ENCODE data around the gene ITCH. TPM values are rescaled to one million over a fixed set of nuclear protein-coding genes. Genes with fewer than 3 reads are reported as not detected.

Gene ITCH
- total and polyA plus RNA-seq, 9 of the 15 experiments (the other 6 are each of a cell fraction or from before 2014, with no cell fraction given) = 7.5 to 53.0 (median 22.9) TPM

DNA sequence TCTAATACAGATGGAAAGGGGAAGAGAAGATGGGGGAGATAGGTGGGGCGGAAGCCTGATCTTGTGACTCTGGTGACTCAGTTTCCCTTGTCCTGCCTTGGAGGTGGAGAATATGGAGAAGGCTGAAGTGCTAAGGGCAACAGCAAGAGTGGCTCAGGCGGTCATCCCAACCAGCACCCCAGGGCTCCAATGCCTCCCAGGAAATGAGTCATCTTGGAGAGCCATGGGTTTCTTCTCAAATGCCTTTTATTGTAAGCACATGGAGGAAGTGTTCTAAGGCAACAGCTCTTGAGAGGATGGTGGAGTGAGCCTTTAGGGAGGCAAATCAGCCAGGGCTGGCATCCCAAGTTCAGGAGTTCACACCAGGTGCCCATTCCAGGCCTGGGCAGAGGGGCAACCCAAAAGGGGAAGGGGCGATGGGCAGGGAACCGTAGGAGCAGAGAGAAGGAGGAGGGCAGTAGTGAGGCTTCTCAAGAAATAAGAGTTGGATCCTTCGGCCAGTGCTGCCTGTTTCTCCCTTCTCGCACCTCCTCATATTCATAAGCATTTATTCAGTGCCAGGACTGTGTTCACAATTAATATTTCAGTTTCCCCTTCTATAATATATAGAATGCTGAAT is 46.8 kb upstream of the ITCH start (continued):
- TF ChIP-seq, protein P1, sequence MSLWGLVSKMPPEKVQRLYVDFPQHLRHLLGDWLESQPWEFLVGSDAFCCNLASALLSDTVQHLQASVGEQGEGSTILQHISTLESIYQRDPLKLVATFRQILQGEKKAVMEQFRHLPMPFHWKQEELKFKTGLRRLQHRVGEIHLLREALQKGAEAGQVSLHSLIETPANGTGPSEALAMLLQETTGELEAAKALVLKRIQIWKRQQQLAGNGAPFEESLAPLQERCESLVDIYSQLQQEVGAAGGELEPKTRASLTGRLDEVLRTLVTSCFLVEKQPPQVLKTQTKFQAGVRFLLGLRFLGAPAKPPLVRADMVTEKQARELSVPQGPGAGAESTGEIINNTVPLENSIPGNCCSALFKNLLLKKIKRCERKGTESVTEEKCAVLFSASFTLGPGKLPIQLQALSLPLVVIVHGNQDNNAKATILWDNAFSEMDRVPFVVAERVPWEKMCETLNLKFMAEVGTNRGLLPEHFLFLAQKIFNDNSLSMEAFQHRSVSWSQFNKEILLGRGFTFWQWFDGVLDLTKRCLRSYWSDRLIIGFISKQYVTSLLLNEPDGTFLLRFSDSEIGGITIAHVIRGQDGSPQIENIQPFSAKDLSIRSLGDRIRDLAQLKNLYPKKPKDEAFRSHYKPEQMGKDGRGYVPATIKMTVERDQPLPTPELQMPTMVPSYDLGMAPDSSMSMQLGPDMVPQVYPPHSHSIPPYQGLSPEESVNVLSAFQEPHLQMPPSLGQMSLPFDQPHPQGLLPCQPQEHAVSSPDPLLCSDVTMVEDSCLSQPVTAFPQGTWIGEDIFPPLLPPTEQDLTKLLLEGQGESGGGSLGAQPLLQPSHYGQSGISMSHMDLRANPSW (CRISPR knock-in tag; IDR thresholded peaks at IDR 0.05) = no peak
- TF ChIP-seq JUN (IDR thresholded peaks at IDR 0.05; ENCODE audit: borderline replicate concordance, low read depth, low read length) = peak; percentile 60; the same call in 1 of the 2 replicates
- no peak for TF ChIP-seq JUN (CRISPR knock-in tag; IDR thresholded peaks at IDR 0.05; ENCODE audit: borderline replicate concordance)
- TF ChIP-seq YY1 (IDR thresholded peaks at IDR 0.05; ENCODE audit: borderline replicate concordance in 1 of 3, control insufficient read depth in 1 of 3, extremely low read depth in 1 of 3, insufficient read depth in 3 of 3, insufficient read length in 1 of 3, insufficient replicate concordance in 2 of 3, low read depth in 1 of 3, low read length in 2 of 3) = peak in 1 of 3 experiments; percentile 31
- no peak for TF ChIP-seq ZNF785 (CRISPR knock-in tag; IDR thresholded peaks at IDR 0.05)
- no peak for TF ChIP-seq ELF2 (CRISPR knock-in tag; IDR thresholded peaks at IDR 0.05)
- TF ChIP-seq NFYB (IDR thresholded peaks at IDR 0.05; ENCODE audit: extremely low read depth, insufficient read length) = no peak
- no peak for TF ChIP-seq NR4A1 (CRISPR knock-in tag; IDR thresholded peaks at IDR 0.05)
- no peak for TF ChIP-seq NR4A1 (tag; IDR thresholded peaks at IDR 0.05)
- no peak for TF ChIP-seq ZNF76 (CRISPR knock-in tag; IDR thresholded peaks at IDR 0.05; ENCODE audit: borderline replicate concordance)
- no peak for TF ChIP-seq NUFIP1 (IDR thresholded peaks at IDR 0.05; ENCODE audit: partially characterized antibody)
- TF ChIP-seq TAL1 (IDR thresholded peaks at IDR 0.05) = no peak
- TF ChIP-seq, protein P2, sequence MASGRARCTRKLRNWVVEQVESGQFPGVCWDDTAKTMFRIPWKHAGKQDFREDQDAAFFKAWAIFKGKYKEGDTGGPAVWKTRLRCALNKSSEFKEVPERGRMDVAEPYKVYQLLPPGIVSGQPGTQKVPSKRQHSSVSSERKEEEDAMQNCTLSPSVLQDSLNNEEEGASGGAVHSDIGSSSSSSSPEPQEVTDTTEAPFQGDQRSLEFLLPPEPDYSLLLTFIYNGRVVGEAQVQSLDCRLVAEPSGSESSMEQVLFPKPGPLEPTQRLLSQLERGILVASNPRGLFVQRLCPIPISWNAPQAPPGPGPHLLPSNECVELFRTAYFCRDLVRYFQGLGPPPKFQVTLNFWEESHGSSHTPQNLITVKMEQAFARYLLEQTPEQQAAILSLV (tag; IDR thresholded peaks at IDR 0.05) = no peak
- TF ChIP-seq PHB2 (IDR thresholded peaks at IDR 0.05; ENCODE audit: low read depth) = no peak
- no peak for TF ChIP-seq ZNF57 (CRISPR knock-in tag; IDR thresholded peaks at IDR 0.05)
- TF ChIP-seq ZNF589 (CRISPR knock-in tag; IDR thresholded peaks at IDR 0.05; ENCODE audit: low read depth) = 0 out of 2 replicates have a peak, but pooled peaks have one; percentile 76
- peak; percentile 92 for TF ChIP-seq ZNF175 (CRISPR knock-in tag; IDR thresholded peaks at IDR 0.05; ENCODE audit: low read depth)
- no peak for TF ChIP-seq HNRNPUL1 (IDR thresholded peaks at IDR 0.05; ENCODE audit: low read length)
- TF ChIP-seq, protein P3, sequence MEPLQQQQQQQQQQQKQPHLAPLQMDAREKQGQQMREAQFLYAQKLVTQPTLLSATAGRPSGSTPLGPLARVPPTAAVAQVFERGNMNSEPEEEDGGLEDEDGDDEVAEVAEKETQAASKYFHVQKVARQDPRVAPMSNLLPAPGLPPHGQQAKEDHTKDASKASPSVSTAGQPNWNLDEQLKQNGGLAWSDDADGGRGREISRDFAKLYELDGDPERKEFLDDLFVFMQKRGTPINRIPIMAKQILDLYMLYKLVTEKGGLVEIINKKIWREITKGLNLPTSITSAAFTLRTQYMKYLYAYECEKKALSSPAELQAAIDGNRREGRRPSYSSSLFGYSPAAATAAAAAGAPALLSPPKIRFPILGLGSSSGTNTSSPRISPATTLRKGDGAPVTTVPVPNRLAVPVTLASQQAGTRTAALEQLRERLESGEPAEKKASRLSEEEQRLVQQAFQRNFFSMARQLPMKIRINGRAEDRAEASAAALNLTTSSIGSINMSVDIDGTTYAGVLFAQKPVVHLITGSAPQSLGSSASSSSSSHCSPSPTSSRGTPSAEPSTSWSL (CRISPR knock-in tag; IDR thresholded peaks at IDR 0.05; ENCODE audit: borderline replicate concordance) = no peak
